Renal cortex interstitium (tissue), 11 donors: ENCODE data around the gene PC. TPM values are rescaled to one million over a fixed set of nuclear protein-coding genes. Genes with fewer than 3 reads are reported as not detected.

ENCODE experiments used
- DNase-seq, 11 donors: peaks; one replicate each; pipeline ENCODE4 v3.0.0-alpha.2; 2013; ENCODE audit warnings: low read depth in 9 of 11, low spot score in 4 of 11; ENCODE audit errors: extremely low read depth in 1 of 11
- polyA plus RNA-seq, 3 donors: library from polyadenylated mRNA; unstranded; fragments of 120-200 nt; gene quantifications; one replicate each; pipeline ENCODE4 v1.2.1, GENCODE V29; 2013; ENCODE audit not compliant: insufficient read length in 3 of 3

Gene PC
- polyA plus RNA-seq, 3 donors = 39.6 to 53.8 (median 51.7) TPM

DNA sequence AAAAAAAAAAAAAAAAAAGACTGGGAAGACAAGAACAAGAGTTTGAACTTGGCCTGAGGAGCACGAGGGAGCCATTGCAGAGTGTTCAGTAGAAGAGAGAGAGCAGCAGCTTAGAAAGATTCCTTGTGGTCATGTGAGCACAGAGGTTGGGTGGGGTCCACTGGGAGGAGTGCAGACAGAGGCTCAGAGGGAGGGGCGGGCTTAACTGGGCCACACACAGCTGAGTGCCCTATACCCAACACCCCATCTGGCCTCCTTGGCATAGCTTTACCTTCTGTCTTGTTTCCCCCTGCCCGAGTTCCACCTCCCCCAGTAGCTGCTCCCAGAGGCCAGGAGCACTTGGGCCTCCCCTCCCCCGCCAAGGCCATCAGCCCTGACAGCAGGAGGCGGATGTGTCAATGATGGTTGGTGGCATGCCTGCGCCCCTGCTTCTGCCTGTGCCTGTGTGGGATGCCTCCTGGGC, 29.0 kb upstream of the PC start:
- no peak for DNase-seq

DNA sequence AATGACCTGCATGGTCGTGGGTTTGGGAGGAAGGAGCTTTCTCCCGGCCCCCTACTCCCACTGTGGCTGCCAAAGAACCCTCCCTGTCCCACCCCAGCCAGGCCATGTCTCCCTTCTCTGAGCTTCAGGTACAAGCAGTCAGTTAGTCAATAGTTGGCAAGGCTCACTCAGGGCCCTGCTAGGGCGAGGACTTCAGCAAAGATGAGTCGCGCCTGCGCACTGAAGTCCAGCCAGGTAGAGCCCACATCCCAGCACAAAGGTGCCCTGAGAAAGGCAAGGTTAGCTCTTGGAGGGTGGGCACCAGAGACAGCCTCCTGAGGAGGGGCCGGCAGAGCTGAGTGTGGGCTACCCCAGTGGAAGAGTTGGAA, 28.0 kb upstream of the PC start:
- DNase-seq = no peak

DNA sequence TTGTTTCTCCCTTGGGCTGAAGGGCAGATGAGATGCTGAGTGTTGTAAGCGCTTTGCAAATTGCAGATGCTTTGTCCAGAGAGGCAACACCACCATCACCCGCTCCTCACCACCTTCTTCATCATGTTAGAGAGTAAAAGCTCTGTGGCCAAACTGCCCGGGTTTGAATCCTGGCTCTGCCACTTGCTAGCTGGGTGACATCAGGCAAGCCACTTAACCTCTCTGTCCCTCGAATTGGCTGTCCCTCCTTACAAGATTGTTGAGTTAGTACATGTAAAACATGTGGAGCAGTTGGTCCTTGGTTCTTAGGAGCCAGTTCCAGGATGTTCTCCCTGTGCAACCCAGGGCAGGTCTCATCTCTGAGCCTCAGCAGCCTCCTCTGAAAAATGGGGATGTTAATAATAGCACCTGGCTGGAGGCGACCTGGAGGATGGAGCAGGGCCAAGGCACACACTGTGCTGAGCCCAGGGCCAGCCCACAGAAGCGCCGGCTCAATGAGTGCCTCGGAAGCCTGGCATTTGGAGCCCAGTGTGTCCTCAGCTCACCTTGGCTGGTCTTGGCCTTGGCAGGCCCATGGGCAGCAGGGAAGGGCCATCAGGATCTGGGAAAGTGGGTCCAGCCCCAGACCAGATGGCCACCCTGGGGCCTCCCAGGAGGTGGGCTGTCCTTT, 27.5 kb upstream of the PC start:
- no peak for DNase-seq

DNA sequence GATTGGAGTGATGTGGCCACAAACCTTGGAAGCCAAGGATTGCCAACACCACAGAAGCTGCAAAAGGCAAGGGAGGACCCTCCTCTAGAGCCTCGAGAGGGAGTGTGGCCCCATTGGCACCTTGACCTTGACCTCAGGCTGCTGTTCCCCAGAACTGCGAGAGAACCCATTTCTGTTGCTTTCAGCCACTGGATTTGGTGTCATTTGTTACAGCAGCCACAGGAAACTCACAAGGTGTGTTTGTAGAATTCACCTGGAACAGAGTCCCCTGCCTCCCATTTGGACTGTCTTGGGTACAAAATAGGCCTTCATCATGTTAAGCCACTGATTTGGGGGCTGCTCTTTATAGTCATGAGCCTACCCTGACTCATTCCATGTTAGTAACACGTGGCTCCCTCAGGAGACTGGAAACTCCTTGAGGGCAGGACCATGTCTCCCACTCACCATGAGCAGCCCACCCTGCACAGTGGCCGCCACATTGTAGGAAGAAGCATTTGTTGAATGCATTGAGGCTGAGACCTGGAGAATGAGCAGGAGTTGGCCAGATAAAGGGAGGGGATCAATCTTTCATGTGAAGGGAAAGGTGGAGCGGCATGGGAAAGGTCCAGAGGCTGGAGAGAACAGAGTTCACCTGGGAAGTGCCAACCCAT, 25.2 kb upstream of the PC start:
- no peak for DNase-seq

DNA sequence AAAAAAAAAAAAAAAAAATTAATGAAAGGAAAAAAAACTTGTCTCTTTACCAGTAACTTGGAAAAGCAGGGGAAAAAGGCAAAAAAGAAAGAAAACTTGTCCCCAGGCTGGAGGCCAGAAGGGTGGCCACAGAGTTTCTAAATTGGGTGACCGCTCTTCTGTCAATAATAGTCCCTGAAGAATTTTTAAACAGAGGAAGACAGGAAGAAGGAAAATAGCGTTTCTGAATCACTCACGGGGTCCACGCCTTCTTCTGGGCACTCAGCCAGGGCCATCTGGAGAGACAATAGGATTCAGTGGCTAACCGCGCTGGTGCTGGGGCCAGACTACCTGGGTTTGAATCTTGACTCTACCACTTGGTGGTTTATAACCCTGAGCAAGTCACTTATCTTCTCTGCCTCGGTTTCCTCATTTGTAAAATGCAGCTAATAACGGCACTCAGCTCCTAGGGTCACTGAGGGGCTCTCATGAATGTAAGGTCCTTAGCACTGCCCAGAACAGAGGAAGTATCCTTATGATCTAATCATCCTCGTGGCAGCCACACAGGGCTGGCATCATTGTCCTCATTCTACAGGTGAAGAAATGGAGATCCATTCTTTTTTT, 23.9 kb upstream of the PC start:
- DNase-seq = peak in 5 of 11 donors; percentile 21 to 56 (median 45)

DNA sequence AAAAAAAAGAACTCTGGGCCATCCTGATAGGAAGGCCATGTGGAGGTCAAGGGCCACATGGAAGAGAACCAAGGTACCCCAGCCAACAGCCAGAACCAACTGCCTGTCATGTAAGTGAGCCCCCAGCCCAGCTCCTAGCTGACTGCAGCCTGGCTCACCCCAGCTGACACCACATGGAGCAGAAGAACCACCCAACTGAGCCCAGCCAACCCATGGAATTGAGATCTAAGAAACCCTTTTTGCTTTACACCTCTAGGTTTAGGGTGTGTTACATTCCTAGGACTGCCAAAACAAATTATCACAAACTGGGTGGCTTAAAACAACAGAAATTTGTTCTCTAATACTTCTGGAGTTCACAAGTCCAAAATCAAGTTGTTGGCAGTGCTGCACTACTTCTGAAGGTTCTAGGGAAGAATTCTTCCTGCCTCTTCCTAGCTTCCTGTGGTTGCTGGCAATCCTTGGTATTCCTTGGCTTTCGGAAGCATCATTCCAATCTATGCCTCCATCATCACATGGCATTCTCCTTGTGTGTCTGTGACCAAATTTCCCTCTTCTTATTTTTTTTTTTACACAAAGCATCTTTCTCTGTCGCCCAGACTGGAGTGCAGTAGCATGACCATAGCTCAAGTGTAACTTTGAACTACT, 21.3 kb upstream of the PC start:
- DNase-seq = no peak

DNA sequence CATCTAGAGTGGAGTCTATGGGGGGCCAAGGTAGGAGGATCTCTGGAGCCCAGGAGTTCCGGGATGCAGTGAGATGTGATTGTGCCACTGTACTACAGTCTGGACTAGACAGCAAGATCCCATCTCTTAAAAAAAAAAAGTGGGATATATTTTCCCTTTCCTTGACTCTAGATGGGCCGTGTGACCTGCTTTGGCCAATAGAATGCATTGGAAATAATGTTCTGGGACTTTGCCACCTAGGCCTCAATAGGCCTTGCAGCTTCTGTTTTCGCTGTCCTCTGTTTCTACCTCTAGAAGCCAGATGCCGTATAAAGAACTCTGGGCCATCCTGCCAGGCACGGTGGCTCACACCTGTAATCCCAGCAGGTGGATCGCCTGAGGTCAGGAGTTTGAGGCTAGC, 20.5 kb upstream of the PC start:
- no peak for DNase-seq

DNA sequence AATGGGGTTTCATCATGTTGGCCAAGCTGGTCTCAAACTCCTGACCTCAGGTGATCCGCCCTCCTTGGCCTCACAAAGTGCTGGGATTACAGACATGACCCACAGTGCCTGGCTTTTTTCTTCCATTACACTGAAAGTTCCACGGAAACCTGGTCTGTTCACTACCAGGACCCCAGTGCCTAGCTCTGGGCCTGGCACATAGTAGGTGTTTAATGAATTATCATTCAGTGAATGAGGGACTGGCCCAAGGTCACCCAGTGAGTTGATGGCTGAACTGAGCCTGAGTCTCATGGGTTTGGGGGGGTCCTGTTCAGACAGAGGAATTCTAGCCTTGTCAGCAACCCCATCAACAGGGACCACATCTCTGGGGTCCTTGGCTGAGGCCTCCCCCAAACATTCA, 20.0 kb upstream of the PC start:
- no peak for DNase-seq

DNA sequence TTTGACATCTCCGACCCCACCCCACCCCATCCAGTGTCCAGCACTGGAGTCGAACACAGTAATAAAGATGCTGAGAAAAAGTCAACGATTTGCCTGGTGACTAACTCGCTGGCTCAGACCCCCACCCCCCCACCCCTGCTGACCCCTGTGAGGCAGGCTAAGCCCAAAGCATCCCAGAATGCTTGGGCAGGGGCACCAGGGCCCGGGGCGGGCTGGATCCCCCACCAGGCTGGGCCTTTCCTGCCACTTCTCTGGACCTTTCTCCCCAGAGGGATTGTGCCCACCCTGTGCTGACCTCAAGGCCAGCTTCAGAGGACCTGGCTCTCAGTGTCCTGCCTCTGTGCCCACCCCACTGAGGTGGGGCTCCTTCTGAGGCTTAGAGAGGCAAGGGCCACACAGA, 18.7 kb upstream of the PC start:
- no peak for DNase-seq

DNA sequence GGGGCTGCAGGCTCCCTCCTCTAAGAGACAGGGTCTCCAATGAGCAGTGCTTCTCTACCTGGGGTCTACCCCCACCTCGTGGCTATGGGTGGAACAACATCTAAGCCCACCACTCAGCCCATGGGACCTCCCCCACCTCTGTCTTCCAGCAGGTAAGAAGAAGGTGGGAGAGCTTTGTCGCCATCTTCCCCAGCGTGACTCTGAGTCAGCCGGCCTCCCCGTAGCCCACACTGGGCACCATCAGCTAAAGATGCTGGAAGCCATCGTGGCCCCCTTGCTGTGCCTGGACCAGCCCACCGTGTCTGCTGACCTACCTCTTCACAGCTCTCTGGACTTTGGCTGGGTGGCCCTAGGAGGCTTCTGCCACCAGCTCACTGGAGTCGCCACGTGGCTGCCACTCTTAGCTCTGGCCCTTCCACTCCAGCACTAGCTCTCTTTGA, 17.9 kb upstream of the PC start:
- DNase-seq = peak in 2 of 11 donors; percentile 40 to 42

DNA sequence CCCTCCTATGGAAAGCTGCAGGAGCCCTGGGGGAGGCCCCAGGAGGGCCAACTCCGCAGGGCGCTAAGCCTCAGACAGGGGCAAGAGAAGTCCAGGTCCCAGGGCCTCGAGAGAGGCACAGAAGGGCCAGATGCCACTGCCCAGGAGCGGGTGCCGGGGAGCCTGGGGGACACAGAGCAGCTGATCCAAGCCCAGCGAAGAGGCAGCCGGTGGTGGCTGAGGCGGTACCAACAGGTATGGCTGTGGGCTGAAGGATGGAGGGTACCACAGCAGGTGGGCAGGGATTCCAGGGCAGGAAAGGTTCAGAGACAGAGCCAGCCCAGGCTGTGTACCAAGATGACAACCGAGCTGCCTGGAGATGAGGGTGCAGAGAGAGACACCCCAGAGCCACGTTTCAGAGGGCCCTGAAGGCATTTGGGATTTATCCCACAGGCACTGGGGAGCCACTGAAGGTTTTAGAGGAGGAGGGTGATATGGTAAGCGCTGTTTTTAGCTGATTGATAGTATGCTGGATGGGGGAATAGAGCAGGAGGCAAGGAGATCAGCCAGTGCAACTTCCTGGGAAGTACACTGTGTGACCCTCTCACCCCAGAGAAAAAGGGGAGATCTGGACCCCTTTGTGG, 17.3 kb upstream of the PC start:
- no peak for DNase-seq

DNA sequence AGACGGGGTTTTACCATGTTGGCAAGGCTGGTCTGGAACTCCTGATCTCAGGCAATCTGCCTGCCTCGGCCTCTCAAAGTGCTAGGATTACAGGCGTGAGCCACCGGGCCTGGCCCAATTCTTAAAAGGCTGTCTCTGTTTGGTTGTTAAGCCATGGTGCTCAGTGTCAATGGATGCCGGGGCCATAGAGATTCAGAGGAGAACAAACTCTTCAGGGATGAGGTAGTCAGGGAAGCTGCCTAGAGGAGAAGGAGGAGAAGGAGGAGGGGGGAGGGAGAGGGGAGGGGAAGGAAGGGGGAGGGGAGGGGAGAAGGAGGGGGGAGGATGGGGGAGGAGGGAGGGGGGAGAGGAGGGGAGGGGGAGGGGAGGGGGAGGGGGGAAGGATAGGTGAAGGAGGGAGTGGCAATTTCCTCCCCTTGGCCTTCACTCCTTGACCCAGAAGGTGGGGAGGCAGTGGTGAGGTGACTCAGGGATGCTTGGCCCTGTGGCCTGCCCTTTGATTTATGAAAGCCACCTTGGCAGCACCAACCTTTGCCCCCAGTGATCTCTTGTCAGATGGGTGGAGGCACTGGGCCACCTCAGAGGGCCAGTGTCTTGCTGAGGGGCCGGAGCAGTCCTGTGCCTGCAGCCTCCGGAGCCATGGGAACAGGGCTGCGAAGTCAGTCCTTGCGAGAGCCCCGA, 16.7 kb upstream of the PC start, which contains the start of gene C11orf86:
Gene C11orf86 (plus strand): TSS at position 581 of the 681 bp plus-strand sequence. CDS start 59 bp downstream, at position 640.
- no peak for DNase-seq

DNA sequence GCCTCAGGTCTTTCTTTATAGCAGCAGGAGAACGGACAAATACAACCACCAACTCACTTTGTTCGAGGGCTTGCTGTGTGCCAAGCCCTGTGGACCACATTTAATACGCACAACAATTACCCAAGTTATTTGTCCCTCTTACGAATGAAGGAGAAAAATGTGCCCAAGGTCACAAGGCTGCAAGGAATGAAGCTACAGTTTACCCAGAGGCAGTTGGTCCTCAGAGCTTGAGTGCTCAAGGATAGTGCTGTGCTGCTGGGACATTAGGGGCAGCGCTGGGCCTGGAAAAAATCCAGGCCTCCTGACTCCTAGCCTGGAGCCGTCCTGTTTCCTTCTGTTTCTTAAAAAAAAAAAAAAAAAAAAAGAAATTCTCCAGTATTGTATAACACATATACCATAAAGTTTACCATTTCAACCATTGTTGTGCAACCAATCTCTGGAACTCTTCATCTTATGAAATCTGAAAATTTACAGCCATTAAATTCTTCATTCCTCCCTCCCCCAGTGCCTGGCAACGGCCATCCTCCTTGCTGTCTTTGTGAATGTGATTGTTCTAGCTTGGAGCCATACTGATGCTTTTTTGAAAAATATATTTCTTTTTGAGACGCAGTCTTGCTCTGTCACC, 15.9 kb upstream of the PC start:
- no peak for DNase-seq

DNA sequence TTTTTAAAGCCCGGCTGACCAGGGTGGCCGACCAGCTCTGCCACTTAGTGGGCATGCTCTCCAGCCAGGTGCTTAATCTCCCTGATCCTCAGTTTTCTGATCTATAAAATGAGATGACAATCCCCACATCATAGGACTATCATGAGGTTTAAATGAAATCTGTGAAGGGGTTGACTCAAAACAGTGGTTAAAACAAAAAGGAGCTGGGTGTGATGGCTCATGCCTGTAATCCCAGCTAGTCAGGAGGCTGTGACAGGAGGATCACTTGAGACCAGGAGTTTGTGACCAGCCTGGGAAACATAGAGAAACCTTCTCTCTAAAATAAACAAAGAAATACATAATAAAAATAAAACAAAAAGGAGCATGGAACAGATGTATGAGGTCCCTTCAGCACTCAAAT, 13.3 kb upstream of the PC start:
- no peak for DNase-seq

DNA sequence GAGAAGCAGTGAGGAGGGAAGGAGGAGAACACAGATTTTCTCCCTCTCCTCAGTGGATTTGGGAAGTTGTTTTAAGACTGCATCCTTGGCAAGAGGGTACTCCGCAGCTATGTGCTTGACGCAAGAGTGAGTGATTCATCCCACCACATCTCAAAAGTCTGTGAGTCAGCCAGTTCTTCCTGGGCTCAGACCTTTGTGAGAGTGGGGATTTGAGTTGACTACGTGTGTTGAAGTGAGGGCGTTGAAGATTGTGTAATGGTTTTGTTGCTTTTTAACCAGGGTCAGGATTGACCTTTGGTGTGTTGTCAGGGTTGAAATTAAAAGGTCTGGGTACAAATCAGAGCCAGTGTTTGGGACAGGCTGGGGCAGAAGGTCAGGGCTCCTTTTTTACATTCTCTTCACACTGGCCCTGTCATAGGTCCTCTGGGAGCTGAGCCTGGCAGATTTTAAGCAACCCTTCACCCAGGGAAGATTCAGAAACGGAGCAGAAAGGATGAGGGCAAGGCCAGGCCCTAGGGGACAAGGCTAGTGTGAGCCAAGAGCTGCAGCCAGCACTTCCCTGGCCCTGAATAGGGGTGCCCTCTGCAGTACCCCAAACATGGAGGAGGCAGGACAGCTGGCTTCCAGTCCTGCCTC, 12.7 kb upstream of the PC start:
- DNase-seq = no peak

DNA sequence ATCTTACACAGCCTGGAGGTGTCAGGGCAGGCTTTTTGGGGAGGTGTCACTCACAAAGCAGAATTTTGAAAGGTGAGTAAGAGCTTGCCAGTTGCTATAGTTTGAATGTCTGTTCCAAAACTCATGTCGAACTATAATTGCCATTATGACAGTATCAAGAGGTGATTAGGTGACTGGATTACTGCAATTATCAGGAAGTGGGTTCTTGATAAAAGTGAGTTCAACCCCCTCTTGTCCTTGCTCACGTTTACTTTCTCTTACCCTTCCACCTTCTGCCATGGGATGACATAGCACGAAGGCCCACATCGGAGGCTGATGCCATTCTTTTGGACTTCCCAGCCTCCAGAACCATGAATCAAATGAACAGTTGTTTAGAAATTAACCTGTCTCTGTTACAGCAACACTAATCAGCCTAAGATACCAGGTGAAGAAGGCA, 12.2 kb upstream of the PC start:
- no peak for DNase-seq

DNA sequence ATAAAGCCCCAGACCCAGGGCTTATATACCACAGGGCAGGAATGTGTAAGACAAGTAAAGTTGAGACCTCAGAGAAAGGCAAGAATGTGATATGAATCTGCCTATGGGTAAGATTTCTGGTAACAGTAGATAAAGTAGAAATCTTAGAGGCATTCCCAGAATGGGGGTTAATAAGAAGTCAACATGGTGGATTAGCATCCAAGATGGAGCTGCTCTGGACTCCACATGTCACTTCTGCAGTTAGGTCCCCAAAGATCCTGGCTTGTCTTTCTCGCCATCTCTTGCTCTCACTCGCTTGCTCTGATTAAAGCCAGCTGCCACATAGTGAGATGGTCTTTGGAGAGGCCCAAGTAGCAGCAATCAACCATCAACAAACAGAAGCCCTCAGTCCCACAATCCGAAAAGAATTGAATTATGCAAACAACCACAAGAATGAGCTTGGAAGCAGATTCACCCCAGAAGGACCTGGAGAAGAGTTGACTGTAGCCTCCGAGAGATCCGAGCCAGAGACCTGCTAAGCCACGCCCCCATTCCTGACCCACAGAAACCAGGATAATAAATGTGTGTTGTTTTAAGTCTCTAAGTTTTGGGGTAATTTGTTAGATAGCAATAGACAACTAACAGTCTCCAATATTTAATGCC, 11.5 kb upstream of the PC start:
- no peak for DNase-seq
